Measurements from ENCODE around the gene ARID5B. TPM values are rescaled to one million over a fixed set of nuclear protein-coding genes. Genes with fewer than 3 reads are reported as not detected.
A peak's percentile ranks its signal among the peaks of the same experiment; 100 is the strongest.

ARID5B gene
- total RNA-seq, 2 experiments from 2014 or later: 49.2 to 51.3 TPM

DNA sequence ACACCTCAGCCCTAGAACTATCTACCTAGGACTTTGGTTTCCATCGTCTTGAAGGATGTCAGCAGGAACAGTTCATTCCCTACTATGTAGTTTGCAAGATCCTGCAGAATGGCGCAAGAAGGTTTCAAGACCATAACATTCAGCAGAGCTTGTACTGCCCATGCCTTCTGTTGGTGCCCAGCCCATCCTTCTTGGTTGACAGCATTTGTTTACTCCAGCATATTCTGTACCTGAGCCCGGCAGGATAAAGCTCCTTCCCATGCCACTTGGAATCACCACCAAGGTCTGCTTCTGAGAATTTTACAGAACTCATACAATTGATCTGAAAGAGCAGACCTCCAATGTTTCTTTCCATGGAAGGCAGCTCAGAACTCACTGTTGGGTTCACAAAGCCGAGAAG lies 150.8 kb downstream of the ARID5B start:
- no peaks in the 10 kb centered on the region for H3K27me3 ChIP-seq (ENCODE audit: control insufficient read depth in 1 of 2, insufficient read depth in 2 of 2, low read length in 2 of 2)
- H3K9me3 ChIP-seq (ENCODE audit: control insufficient read depth in 1 of 2, insufficient read depth in 1 of 2, low read length in 2 of 2): no peaks in the 10 kb centered on the region
- H3K4me1 ChIP-seq (ENCODE audit: insufficient read depth, low read length): peaks cover 57% of the 10 kb centered on the region
- CTCF ChIA-PET: interaction anchor here (0.5 to 1.6 kb wide), 2 partner anchors 14 to 303 kb away, joined by 3 to 6 read pairs; no protein-coding TSS in a partner anchor
- intact Hi-C loops (cut with DNase I, micrococcal nuclease): loop anchor here in 1 of 2 experiments (5.0 kb wide), 1 partner anchor 765 kb away; the partner anchor contains the start of gene EGR2
- peaks cover 97% of the 10 kb centered on the region for H3K4me1 Mint-ChIP-seq (ENCODE audit: low read depth)
- no peak overlapping the region for H3K27ac ChIP-seq (ENCODE audit: low read depth in 1 of 2, low read length in 2 of 2)
- peaks cover 80% of the 10 kb centered on the region for H3K36me3 Mint-ChIP-seq (ENCODE audit: low read depth)
- TF ChIP-seq CTCF (IDR thresholded peaks at IDR 0.05): no peak
- DNase-seq (no peak), ATAC-seq (ENCODE audit: poor library complexity) (no peak)
- H3K27ac Mint-ChIP-seq: peak overlapping the region; percentile 88
- peaks cover 32% of the 10 kb centered on the region for H3K36me3 ChIP-seq (ENCODE audit: insufficient read depth, low read length)
- H3K9me3 Mint-ChIP-seq: no peaks in the 10 kb centered on the region
- POLR2A ChIA-PET: no interaction called here
- no peak overlapping the region for H3K4me3 ChIP-seq (ENCODE audit: low read length)
- no peaks in the 10 kb centered on the region for H3K27me3 Mint-ChIP-seq
- peak overlapping the region; percentile 17 for H3K4me3 Mint-ChIP-seq

DNA sequence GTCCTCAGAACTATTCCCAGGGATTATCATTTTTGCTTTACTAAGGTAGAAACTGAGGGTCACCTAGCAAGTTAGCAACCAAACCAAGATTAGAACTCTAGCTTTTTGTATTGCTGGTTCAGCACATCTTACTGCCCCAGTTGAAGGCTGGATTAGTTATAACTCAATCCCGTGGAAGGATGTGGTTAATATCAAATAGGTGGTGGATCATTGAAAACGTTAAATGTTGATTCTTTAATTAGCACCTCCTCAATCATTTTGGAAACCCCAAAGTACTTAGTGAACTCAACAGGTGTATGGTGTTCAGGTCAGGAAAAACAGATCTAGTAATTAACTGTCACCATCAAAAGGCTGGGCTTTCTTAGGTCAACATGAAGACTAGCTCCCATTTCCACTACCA lies 152.4 kb downstream of the ARID5B start:
- ChIA-PET CTCF (interaction anchor here (1.5 to 2.9 kb wide), 3 partner anchors 15 to 191 kb away, joined by 4 to 12 read pairs (median 8); no protein-coding TSS in a partner anchor), POLR2A (interaction anchor here (1.3 to 1.7 kb wide), 5 partner anchors 13 to 185 kb away, joined by 3 to 8 read pairs (median 5); no protein-coding TSS in a partner anchor)
- DNase-seq (peak in 1 of 14 experiments; percentile 57), ATAC-seq (ENCODE audit: poor library complexity) (no peak)
- Histone ChIP-seq H3K27ac (ENCODE audit: low read depth in 1 of 2, low read length in 2 of 2) (peak overlapping the region in 1 of 2 donors; percentile 10), H3K27me3 (ENCODE audit: control insufficient read depth in 1 of 2, insufficient read depth in 2 of 2, low read length in 2 of 2) (no peaks in the 10 kb centered on the region), H3K4me3 (ENCODE audit: low read length) (peak overlapping the region; percentile 16), H3K4me1 (ENCODE audit: insufficient read depth, low read length) (peaks cover 47% of the 10 kb centered on the region), H3K36me3 (ENCODE audit: insufficient read depth, low read length) (peaks cover 48% of the 10 kb centered on the region), H3K9me3 (ENCODE audit: control insufficient read depth in 1 of 2, insufficient read depth in 1 of 2, low read length in 2 of 2) (no peaks in the 10 kb centered on the region)
- peaks cover 95% of the 10 kb centered on the region for H3K36me3 Mint-ChIP-seq (ENCODE audit: low read depth)
- peak overlapping the region; percentile 88 for H3K27ac Mint-ChIP-seq
- TF ChIP-seq CTCF (IDR thresholded peaks at IDR 0.05): no peak
- H3K4me3 Mint-ChIP-seq: peak overlapping the region; percentile 68
- no peaks in the 10 kb centered on the region for H3K27me3 Mint-ChIP-seq
- peaks cover 92% of the 10 kb centered on the region for H3K4me1 Mint-ChIP-seq (ENCODE audit: low read depth)
- intact Hi-C loops (cut with DNase I, micrococcal nuclease): loop anchor here in 1 of 2 experiments (5.0 kb wide), 1 partner anchor 763 kb away; the partner anchor contains the start of gene EGR2
- no peaks in the 10 kb centered on the region for H3K9me3 Mint-ChIP-seq

- TF ChIP-seq CTCF (IDR thresholded peaks at IDR 0.05): no peak
- Mint-ChIP-seq H3K27ac (peak overlapping the region; percentile 88), H3K36me3 (ENCODE audit: low read depth) (peaks cover 97% of the 10 kb centered on the region), H3K27me3 (no peaks in the 10 kb centered on the region), H3K4me1 (ENCODE audit: low read depth) (peaks cover 92% of the 10 kb centered on the region), H3K4me3 (peak overlapping the region; percentile 68), H3K9me3 (no peaks in the 10 kb centered on the region)
- no peak for ATAC-seq (ENCODE audit: poor library complexity)
- ChIA-PET CTCF (interaction anchor here (1.0 to 2.9 kb wide), 4 partner anchors 16 to 190 kb away, joined by 3 to 12 read pairs (median 6); no protein-coding TSS in a partner anchor), POLR2A (interaction anchor here (1.1 to 1.7 kb wide), 7 partner anchors 8 to 185 kb away, joined by 3 to 8 read pairs (median 4); no protein-coding TSS in a partner anchor)
- Histone ChIP-seq H3K4me3 (ENCODE audit: low read length) (peak overlapping the region; percentile 16), H3K9me3 (ENCODE audit: control insufficient read depth in 1 of 2, insufficient read depth in 1 of 2, low read length in 2 of 2) (no peaks in the 10 kb centered on the region), H3K36me3 (ENCODE audit: insufficient read depth, low read length) (peaks cover 53% of the 10 kb centered on the region), H3K27ac (ENCODE audit: low read depth in 1 of 2, low read length in 2 of 2) (peak overlapping the region; percentile 10 to 47), H3K27me3 (ENCODE audit: control insufficient read depth in 1 of 2, insufficient read depth in 2 of 2, low read length in 2 of 2) (no peaks in the 10 kb centered on the region), H3K4me1 (ENCODE audit: insufficient read depth, low read length) (peaks cover 41% of the 10 kb centered on the region)
- no peak for DNase-seq
- intact Hi-C loops (cut with DNase I, micrococcal nuclease): loop anchor here in 1 of 2 experiments (5.0 kb wide), 1 partner anchor 763 kb away; the partner anchor contains the start of gene EGR2
Observed at GRCh38 chr10:62054408-62054807, 152.9 kb downstream of the ARID5B start.
